Activated naive CD8-positive, alpha-beta T cell treated with anti-CD3 and anti-CD28 coated beads, Interleukin-2, amount 10 ng/mL, durations not matched to agents 7 days and 5 days (primary cell): ENCODE results near the gene RERE. TPM values are rescaled to one million over a fixed set of nuclear protein-coding genes. Genes with fewer than 3 reads are reported as not detected.

ENCODE experiments used
- ATAC-seq: fragments of 150-1000 bp; cut with Tn5 transposase; one replicate; pipeline ENCODE4 v1.10.0; 2021; ENCODE audit warnings: low read depth, moderate library complexity
- POLR2A ChIA-PET: fragments of 350-600 bp; sonication (Branson Sonifier 250); formaldehyde crosslinking; loops from one replicate; lab custom pipeline; 2021; ENCODE audit warnings: antibody characterized with exemption; lab: Charles Lee
- DNase-seq: peaks from one replicate; pipeline ENCODE4 v3.0.0; 2021
- H3K27ac Mint-ChIP-seq: one replicate; pipeline ENCODE4 v1.8.0; 2022; ENCODE audit warnings: mild to moderate bottlenecking, mixed read lengths
- H3K27me3 Mint-ChIP-seq: one replicate; pipeline ENCODE4 v1.8.0; 2022; ENCODE audit warnings: mild to moderate bottlenecking, moderate library complexity, mixed read lengths
- H3K36me3 Mint-ChIP-seq: one replicate; pipeline ENCODE4 v1.8.0; 2021; ENCODE audit warnings: mild to moderate bottlenecking, mixed read lengths
- H3K4me1 Mint-ChIP-seq: one replicate; pipeline ENCODE4 v1.8.0; 2021; ENCODE audit warnings: mixed read lengths
- H3K4me3 Mint-ChIP-seq: one replicate; pipeline ENCODE4 v1.8.0; 2022; ENCODE audit warnings: mild to moderate bottlenecking, moderate library complexity, mixed read lengths
- H3K9me3 Mint-ChIP-seq: one replicate; pipeline ENCODE4 v1.8.0; 2021; ENCODE audit warnings: mixed read lengths
- total RNA-seq, 2 experiments: library from RNA; stranded (reverse); gene quantifications; one replicate each; pipeline ENCODE4 v1.2.3, GENCODE V29; 2021

RERE gene
- total RNA-seq, 2 experiments from 2014 or later, result 64.4 to 68.7 TPM

GRCh38 chr1:8533907-8534306 lies 283.5 kb downstream of the RERE start:
- Mint-ChIP-seq H3K27me3 (no peaks in the 10 kb centered on the region), H3K27ac (peak overlapping the region; percentile 81), H3K36me3 (peaks cover 10% of the 10 kb centered on the region), H3K9me3 (no peaks in the 10 kb centered on the region), H3K4me3 (peak overlapping the region; percentile 67), H3K4me1 (peaks cover 17% of the 10 kb centered on the region)
- no peak for DNase-seq
- POLR2A ChIA-PET, result interaction anchor here (3.4 kb wide), 1 partner anchor 8 kb away, joined by 15 read pairs; no protein-coding TSS in a partner anchor
- ATAC-seq, result no peak

DNA sequence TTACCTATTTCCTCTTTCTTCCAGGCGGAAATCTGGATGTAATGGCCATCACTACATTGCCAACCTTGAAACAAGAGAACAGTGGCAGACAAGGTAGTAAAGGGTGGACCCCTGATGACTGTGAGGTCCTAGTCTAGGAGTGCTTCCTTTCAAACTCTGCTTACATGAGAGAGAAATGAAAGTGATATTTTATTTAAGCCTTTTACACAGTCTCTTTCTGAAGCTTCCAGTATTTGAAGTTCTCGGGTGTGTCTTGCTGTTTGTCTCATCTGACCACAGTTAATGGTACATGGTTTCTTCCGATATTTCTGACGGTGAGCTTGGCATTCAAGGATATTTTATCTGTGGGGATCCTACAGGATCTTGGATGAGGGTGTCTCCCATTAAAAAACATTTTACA lies 284.3 kb downstream of the RERE start:
- ATAC-seq (peak; percentile 89), DNase-seq (no peak)
- H3K4me1 Mint-ChIP-seq, result peaks cover 17% of the 10 kb centered on the region
- peak overlapping the region; percentile 81 for H3K27ac Mint-ChIP-seq
- POLR2A ChIA-PET, result no interaction called here
- H3K36me3 Mint-ChIP-seq, result peaks cover 11% of the 10 kb centered on the region
- no peaks in the 10 kb centered on the region for H3K9me3 Mint-ChIP-seq
- H3K27me3 Mint-ChIP-seq, result no peaks in the 10 kb centered on the region
- H3K4me3 Mint-ChIP-seq, result peak overlapping the region; percentile 67

DNA sequence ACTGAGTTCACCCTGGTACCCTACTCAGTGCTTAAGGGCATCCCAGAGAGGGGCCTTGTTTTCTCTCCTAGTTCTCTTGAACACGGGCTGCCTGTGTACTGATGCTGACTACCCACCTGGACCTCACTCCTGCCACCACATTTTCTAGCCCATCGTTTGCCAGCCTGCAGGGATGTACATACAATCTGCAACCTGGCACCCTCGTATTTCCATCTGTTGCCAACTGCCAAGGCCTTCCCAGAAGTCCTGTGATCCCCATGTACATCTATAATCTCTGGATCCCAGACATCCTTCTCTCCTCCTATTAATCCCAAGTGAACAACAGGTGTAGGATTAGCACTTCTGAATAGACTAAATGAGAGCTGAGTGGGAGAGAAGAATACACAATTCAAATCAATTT lies 287.5 kb downstream of the RERE start:
- ATAC-seq (no peak), DNase-seq (no peak)
- no peak overlapping the region for H3K4me3 Mint-ChIP-seq
- POLR2A ChIA-PET, result no interaction called here
- H3K27me3 Mint-ChIP-seq, result no peaks in the 10 kb centered on the region
- H3K27ac Mint-ChIP-seq, result no peak overlapping the region
- H3K9me3 Mint-ChIP-seq, result no peaks in the 10 kb centered on the region
- peaks cover 8% of the 10 kb centered on the region for H3K36me3 Mint-ChIP-seq
- H3K4me1 Mint-ChIP-seq, result peaks cover 15% of the 10 kb centered on the region

DNA sequence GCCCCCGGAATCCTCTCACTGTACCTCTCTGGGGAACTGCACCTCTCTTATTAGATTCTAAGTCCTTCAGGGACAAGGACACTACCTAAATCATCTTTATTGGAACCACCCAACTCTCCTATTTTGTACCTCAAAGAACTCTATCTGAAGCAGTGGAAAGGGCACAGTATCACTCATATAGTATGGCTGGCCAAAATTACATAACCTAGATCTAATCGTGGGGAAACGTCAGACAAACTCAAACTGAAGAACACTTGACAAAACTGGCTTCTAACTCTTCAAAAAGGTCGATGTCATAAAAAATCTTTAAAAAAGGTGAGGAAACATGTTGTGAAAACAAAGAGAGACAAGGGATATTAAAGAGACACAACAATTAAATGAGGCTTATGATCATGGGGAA lies 289.5 kb downstream of the RERE start:
- ATAC-seq (no peak), DNase-seq (no peak)
- H3K4me1 Mint-ChIP-seq, result peaks cover 19% of the 10 kb centered on the region
- POLR2A ChIA-PET, result interaction anchor here (0.6 kb wide), 1 partner anchor 198 kb away, joined by 5 read pairs; no protein-coding TSS in a partner anchor
- H3K9me3 Mint-ChIP-seq, result no peaks in the 10 kb centered on the region
- H3K27ac Mint-ChIP-seq, result no peak overlapping the region
- H3K36me3 Mint-ChIP-seq, result peaks cover 14% of the 10 kb centered on the region
- no peak overlapping the region for H3K4me3 Mint-ChIP-seq
- H3K27me3 Mint-ChIP-seq, result no peaks in the 10 kb centered on the region

DNA sequence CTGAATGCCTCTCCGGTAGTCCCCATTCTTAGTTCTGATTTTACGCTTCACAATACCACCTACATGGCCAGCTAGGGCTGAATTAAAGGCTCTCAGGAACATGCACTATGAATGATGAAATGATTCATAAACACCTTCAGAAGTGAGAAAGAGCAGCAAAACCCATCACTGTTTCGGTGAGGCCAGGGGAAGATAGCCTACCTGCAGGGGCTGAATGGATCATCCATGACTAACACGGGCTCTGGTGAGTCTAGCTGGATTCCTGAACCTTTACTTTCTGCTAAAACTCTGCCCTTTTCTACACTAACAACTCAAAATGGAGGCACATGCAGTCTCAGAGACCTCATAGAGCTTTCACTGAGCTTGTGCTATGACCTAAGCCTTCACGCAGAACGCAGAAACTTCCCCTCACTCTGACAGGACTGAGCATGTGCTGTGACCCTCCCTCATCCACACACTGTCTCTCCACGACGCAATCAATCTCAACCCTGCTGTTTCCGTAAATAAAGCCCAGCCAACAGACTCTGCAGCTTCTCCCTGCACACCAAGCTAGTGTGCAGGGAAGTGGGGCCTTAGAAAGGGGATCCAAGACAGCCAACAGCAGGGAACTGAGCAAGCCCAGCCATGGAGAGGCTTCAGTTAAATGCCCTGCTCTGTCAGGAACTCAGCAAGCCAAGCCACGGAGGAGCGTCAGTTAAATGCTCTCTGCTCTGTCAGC lies 291.7 kb downstream of the RERE start:
- peaks cover 18% of the 10 kb centered on the region for H3K36me3 Mint-ChIP-seq
- POLR2A ChIA-PET, result interaction anchor here (0.7 to 2.4 kb wide), 10 partner anchors 9 to 445 kb away, joined by 3 to 15 read pairs (median 5); no protein-coding TSS in a partner anchor

DNA sequence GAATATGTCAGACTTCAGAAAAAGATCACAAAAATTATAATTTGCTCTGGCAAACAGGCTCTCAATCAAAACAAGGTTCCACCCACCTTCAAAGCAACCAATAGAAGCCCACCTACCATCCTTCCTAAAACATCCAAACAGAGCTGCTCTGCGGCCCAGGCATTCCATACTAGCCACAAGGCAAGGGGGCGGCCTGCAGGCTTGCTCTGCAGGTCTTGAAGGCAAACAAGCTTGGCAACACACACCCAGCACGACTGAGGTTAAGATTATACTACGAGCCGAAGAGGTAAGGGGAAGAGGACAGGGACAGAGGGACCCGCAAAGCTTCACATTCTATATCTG lies 292.3 kb downstream of the RERE start:
- Mint-ChIP-seq H3K4me3 (no peak overlapping the region), H3K9me3 (no peaks in the 10 kb centered on the region), H3K27ac (no peak overlapping the region), H3K27me3 (no peaks in the 10 kb centered on the region), H3K4me1 (peaks cover 19% of the 10 kb centered on the region), H3K36me3 (peaks cover 18% of the 10 kb centered on the region)
- DNase-seq, result peak; percentile 38
- no peak for ATAC-seq
- POLR2A ChIA-PET, result interaction anchor here (0.5 to 2.4 kb wide), 11 partner anchors 8 to 446 kb away, joined by 3 to 15 read pairs (median 5); no protein-coding TSS in a partner anchor

More for the DNA sequence above, 291.7 kb downstream of the RERE start:
- Mint-ChIP-seq H3K27me3 (no peaks in the 10 kb centered on the region), H3K4me1 (peaks cover 19% of the 10 kb centered on the region), H3K4me3 (no peak overlapping the region), H3K27ac (no peak overlapping the region), H3K9me3 (no peaks in the 10 kb centered on the region)
- ATAC-seq (peak; percentile 92), DNase-seq (peak; percentile 48)

DNA sequence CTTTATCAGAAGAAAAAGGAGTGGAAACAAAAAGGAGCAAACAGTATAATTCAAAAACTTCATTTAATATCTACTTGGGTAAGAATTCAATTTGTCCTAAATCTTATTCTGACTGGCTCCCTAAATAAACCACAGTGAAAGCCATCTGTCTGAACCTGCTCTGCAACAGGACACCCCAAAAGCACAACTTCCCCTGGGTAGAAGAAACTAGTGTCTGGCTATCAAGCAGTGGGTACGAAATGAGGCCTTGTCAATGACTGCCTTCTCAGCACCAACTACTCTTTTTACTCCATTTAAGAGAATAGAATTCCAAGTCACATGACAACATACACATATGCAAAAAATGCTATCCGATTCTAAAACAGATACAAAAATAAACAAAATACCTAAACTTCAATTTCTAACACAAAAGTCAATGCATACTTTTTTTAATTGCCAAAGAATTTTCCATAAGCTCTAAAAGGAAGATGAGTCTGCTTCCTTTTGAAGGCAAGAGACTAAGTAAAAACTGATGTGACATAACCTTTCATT lies 292.7 kb downstream of the RERE start:
- POLR2A ChIA-PET, result interaction anchor here (0.5 to 2.4 kb wide), 8 partner anchors 11 to 446 kb away, joined by 3 to 15 read pairs (median 4); no protein-coding TSS in a partner anchor
- H3K36me3 Mint-ChIP-seq, result peaks cover 16% of the 10 kb centered on the region
- H3K27ac Mint-ChIP-seq, result peak overlapping the region; percentile 60
- peaks cover 19% of the 10 kb centered on the region for H3K4me1 Mint-ChIP-seq
- no peaks in the 10 kb centered on the region for H3K9me3 Mint-ChIP-seq
- no peaks in the 10 kb centered on the region for H3K27me3 Mint-ChIP-seq
- ATAC-seq (no peak), DNase-seq (no peak)
- no peak overlapping the region for H3K4me3 Mint-ChIP-seq

DNA sequence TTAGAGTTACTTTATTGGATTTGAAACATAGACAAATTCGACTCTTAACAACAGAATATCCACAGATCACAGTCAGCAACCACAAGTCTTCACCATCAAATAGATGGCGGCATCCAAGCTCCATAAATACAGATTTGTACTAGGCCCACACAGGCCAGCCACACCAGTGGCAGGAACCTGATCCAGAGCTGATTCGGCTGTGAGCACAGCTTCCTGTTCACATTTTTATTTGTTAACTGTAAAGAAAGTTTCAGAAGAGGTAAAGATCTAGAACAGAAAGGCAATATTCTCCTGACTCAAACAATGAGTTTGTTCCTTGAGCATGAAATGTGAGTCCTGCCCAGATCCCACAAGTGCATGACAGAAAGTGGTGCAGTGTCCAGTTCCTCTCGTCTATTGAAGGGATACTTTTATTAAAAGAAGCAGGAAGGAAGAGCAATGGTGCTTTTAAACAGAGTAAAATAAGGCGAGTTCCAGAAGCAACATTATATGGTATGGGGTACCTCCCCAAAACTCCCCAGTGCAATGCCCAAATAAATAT lies 293.7 kb downstream of the RERE start:
- H3K4me3 Mint-ChIP-seq, result no peak overlapping the region
- peaks cover 19% of the 10 kb centered on the region for H3K4me1 Mint-ChIP-seq
- POLR2A ChIA-PET, result interaction anchor here (0.7 to 1.1 kb wide), 2 partner anchors 13 to 93 kb away, joined by 3 to 5 read pairs; no protein-coding TSS in a partner anchor
- peaks cover 16% of the 10 kb centered on the region for H3K36me3 Mint-ChIP-seq
- DNase-seq (no peak), ATAC-seq (peak; percentile 34)
- peak overlapping the region; percentile 60 for H3K27ac Mint-ChIP-seq
- no peaks in the 10 kb centered on the region for H3K27me3 Mint-ChIP-seq
- no peaks in the 10 kb centered on the region for H3K9me3 Mint-ChIP-seq

GRCh38 chr1:8520483-8520966 lies 296.9 kb downstream of the RERE start:
- DNase-seq, result no peak
- no peak overlapping the region for H3K4me3 Mint-ChIP-seq
- peaks cover 36% of the 10 kb centered on the region for H3K4me1 Mint-ChIP-seq
- POLR2A ChIA-PET, result no interaction called here
- H3K27ac Mint-ChIP-seq, result no peak overlapping the region
- H3K9me3 Mint-ChIP-seq, result no peaks in the 10 kb centered on the region
- peaks cover 13% of the 10 kb centered on the region for H3K36me3 Mint-ChIP-seq
- no peak for ATAC-seq
- H3K27me3 Mint-ChIP-seq, result no peaks in the 10 kb centered on the region

DNA sequence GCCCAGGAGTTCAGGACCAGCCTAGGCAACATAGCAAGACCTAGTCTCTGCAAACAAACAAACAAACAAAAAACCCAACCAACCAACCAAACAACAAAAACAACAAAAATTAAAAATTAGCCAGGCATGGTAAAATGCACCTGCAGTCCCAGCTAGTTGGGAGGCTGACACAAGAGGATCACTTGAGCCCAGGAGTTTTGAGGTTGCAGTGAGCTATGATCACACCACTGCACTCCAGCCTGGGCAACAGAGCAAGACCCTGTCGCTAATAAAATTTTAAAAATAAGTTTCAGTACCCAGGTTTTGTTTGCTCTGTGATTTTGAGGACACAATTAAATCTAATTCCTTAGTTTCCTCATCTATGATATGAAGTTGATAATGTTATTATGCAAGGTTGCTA lies 298.3 kb downstream of the RERE start:
- Mint-ChIP-seq H3K9me3 (no peaks in the 10 kb centered on the region), H3K27me3 (no peaks in the 10 kb centered on the region), H3K27ac (no peak overlapping the region), H3K4me3 (no peak overlapping the region), H3K4me1 (peaks cover 29% of the 10 kb centered on the region), H3K36me3 (peaks cover 15% of the 10 kb centered on the region)
- POLR2A ChIA-PET, result no interaction called here
- DNase-seq (no peak), ATAC-seq (no peak)

GRCh38 chr1:8518490-8518801 lies 299.0 kb downstream of the RERE start:
- POLR2A ChIA-PET, result no interaction called here
- ATAC-seq, result no peak
- no peak for DNase-seq
- H3K36me3 Mint-ChIP-seq, result peaks cover 11% of the 10 kb centered on the region
- no peak overlapping the region for H3K4me3 Mint-ChIP-seq
- peaks cover 22% of the 10 kb centered on the region for H3K4me1 Mint-ChIP-seq
- no peaks in the 10 kb centered on the region for H3K27me3 Mint-ChIP-seq
- no peak overlapping the region for H3K27ac Mint-ChIP-seq
- no peaks in the 10 kb centered on the region for H3K9me3 Mint-ChIP-seq

GRCh38 chr1:8517661-8518489 lies 299.6 kb downstream of the RERE start:
- ATAC-seq, result no peak
- POLR2A ChIA-PET, result interaction anchor here (1.6 kb wide), 1 partner anchor 8 kb away, joined by 5 read pairs; no protein-coding TSS in a partner anchor

More at GRCh38 chr1:8517661-8518489, 299.6 kb downstream of the RERE start:
- DNase-seq, result no peak
- no peaks in the 10 kb centered on the region for H3K27me3 Mint-ChIP-seq
- H3K4me1 Mint-ChIP-seq, result peaks cover 18% of the 10 kb centered on the region
- no peak overlapping the region for H3K4me3 Mint-ChIP-seq
- H3K9me3 Mint-ChIP-seq, result no peaks in the 10 kb centered on the region
- peaks cover 7% of the 10 kb centered on the region for H3K36me3 Mint-ChIP-seq
- H3K27ac Mint-ChIP-seq, result no peak overlapping the region
